ENCODE data around the gene POU2F2. TPM values are rescaled to one million over a fixed set of nuclear protein-coding genes. Genes with fewer than 3 reads are reported as not detected.
A peak's percentile ranks its signal among the peaks of the same experiment; 100 is the strongest.

Gene POU2F2
- total RNA-seq, 4 donors from 2014 or later: 0.67 to 3.8 (median 1.0) TPM

DNA sequence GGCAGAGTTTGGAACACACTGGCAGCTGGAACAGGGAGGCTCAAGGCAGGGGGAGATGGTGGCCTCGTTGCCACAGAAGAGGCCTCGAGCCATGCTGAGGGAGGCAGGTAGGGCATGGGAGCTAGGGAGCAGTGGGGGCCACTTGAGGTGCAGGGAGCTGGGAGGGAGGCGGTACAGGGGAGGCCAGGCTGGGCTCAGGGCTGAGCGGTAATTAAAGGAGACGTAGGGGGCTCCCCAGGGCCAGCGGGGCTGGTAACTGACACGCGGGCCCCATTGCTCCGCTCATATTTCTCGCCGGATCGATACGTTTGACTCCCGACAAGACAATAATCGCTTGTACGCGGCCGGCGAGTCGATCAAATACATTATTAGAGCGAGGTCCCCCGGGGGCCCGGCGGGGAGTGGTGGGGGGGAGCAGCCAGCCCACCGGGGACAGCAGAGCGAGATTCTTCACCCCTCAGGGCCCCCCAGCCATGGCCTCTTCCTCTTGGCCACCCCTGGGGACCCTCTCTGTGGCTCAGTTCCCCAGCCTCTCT lies 2.4 kb upstream of the POU2F2 start:
- DNase-seq (ENCODE audit: low spot score in 2 of 2): no peak
- TF ChIP-seq, protein P1, sequence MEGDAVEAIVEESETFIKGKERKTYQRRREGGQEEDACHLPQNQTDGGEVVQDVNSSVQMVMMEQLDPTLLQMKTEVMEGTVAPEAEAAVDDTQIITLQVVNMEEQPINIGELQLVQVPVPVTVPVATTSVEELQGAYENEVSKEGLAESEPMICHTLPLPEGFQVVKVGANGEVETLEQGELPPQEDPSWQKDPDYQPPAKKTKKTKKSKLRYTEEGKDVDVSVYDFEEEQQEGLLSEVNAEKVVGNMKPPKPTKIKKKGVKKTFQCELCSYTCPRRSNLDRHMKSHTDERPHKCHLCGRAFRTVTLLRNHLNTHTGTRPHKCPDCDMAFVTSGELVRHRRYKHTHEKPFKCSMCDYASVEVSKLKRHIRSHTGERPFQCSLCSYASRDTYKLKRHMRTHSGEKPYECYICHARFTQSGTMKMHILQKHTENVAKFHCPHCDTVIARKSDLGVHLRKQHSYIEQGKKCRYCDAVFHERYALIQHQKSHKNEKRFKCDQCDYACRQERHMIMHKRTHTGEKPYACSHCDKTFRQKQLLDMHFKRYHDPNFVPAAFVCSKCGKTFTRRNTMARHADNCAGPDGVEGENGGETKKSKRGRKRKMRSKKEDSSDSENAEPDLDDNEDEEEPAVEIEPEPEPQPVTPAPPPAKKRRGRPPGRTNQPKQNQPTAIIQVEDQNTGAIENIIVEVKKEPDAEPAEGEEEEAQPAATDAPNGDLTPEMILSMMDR (IDR thresholded peaks at IDR 0.05): no peak
- TF ChIP-seq POLR2A (IDR thresholded peaks at IDR 0.05): no peak
- H3K4me3 ChIP-seq (ENCODE audit: low read depth, poor library complexity, severe bottlenecking): no peak overlapping the region
- intact Hi-C loops (cut with DNase I; ENCODE audit: low total_unique reads): loop anchor here (10.0 kb wide), 1 partner anchor 100 kb away; no protein-coding TSS in a partner anchor
- WGBS, 2 donors: 84 to 88% methylated on average over 26 of the region's 26 CpGs

DNA sequence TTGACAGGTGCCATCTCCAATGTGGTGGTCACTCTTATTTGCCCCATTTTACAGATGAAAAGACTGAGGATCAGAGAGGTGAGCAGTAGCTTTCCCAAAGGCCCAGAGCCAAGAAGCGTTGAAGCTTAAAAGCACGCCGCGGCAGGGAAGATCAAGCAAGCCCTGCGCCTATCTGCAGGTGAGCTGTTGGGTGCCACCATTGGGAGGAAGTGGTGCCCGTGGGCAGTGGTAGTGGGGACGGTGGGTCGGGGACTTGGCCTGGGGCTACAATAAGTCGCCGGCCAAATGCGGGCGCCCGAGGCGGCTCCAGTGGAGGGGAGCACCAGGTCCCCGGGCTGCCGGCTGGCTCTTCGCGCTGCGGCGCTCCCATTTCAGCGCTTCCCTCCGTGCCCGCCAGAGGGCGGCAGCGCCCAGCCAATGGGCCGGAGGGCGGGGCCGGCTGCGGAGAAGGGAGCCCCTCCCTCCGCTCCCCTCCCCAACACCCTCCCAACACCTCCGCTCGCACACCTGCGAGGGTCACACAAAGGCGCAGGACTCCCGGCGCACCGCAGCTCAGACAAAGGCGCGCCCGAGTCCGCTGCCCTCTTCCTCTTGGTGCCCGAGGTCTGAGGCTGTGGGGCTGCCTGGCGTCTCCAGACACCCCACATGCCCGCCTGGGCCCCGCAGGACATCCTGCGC lies 744 bp upstream of the POU2F2 start:
- DNase-seq (ENCODE audit: low spot score in 2 of 2): peak; percentile 27 to 92
- WGBS, 2 donors: 2 to 6% methylated on average over 9 to 22 of the region's 46 CpGs
- TF ChIP-seq, protein P1 (IDR thresholded peaks at IDR 0.05): no peak
- TF ChIP-seq POLR2A (IDR thresholded peaks at IDR 0.05): no peak
- H3K4me3 ChIP-seq (ENCODE audit: low read depth, poor library complexity, severe bottlenecking): no peak overlapping the region
- intact Hi-C loops (cut with DNase I; ENCODE audit: low total_unique reads): loop anchor here (10.0 kb wide), 1 partner anchor 102 kb away; no protein-coding TSS in a partner anchor

DNA sequence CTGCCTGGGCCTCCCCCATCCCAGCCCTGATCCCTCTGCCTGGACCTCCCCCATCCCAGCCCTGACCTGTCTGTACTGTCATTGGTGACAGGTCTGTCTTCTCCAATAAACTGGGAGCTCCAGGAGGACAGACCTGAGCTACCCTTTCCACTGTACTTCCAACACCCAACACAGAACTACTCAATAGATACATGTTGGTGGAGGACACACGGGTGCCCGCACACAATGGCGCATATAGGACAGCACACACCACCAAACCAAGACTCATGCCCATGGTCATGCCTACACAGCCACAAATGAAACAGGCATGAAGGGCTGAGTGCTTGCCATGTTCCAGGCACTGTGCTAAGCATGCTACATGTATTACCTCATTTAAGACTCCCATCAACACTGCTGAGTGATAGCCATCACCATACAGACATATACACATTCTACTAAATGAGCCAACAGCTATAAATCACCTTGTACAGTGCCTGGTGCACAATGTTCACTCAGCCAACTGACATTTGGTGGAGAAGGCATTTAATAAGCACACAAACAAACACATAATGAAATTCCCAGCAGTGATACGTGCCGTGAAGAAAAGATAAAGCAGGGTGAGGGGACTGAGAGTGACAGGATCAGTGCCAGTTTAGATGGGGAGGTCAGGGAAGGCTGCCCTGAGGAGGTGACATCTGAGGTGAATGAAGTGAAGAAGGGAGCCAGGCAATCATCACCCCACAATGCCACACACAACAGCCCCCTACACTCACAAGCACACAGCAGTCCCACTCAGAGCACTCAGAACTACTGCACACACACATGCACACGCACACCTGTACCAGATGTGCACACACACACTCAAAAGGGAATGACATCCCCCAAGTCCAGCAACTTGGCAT lies 857 bp downstream of the POU2F2 start:
- no peak overlapping the region for H3K4me3 ChIP-seq (ENCODE audit: low read depth, poor library complexity, severe bottlenecking)
- WGBS, 2 donors: 68% methylated on average over 6 of the region's 6 CpGs
- no peak for DNase-seq (ENCODE audit: low spot score in 2 of 2)
- intact Hi-C loops (cut with DNase I; ENCODE audit: low total_unique reads): loop anchor here (10.0 kb wide), 1 partner anchor 103 kb away; no protein-coding TSS in a partner anchor
- no peak for TF ChIP-seq POLR2A (IDR thresholded peaks at IDR 0.05)
- TF ChIP-seq, protein P1 (IDR thresholded peaks at IDR 0.05): no peak

DNA sequence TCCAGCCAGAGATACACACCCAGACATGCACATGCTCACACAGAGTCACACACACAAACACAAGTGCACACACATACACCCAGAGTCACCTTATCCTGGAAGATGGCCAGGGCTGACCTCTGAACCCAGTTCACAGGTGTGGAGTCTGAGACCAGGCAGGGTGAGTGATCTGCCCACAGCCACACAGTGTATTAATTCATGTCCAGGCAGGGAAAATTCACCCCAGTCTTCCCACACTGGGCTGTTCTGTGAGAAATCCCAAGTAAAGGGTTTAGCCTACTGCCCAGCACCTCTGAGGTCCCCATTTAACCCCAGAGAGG lies 2.0 kb downstream of the POU2F2 start:
- TF ChIP-seq POLR2A (IDR thresholded peaks at IDR 0.05): no peak
- TF ChIP-seq, protein P1 (IDR thresholded peaks at IDR 0.05): no peak
- intact Hi-C loops (cut with DNase I; ENCODE audit: low total_unique reads): loop anchor here (10.0 kb wide), 1 partner anchor 105 kb away; no protein-coding TSS in a partner anchor
- no peak overlapping the region for H3K4me3 ChIP-seq (ENCODE audit: low read depth, poor library complexity, severe bottlenecking)
- no peak for DNase-seq (ENCODE audit: low spot score in 2 of 2)

DNA sequence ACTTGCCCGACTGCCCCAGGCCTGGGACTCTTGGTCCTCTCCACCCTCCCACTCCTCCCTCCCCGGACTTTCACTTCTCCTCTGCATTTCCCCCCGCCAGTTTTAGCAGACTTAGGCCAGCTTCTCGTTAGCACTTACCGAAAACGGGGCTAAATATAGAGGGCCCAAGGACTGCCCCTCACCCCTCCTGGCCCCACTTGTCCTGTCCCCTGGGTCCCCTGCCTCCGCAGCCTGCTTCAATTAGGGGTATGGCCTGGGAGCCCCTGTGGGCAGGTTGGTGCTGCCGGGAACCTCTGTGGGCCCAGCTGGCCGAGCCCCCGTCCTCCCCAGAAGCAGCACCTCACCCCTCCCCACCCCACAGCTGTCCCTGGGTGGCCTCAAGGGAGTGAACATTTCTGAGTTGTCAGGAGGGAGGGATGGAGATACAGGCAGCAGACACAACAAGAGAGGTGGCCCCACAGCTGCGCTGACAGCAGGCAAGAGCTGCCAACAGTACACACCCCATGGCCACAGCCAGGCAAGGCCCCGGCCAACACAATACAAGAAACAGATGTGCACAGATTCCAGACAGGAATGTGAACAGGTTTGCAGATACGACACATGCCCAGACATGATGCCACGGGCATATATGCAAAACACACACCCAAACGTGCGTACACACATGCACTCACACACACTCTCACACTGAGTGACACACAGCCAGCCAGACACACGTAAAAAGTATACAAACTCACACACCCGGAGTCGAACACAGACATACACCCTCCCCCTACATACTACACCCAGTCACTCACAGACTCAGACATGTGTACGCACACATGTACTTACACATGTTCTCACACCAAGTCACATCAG lies 2.6 kb downstream of the POU2F2 start:
- WGBS, 2 donors: 24 to 30% methylated on average over 19 to 20 of the region's 20 CpGs
- no peak overlapping the region for H3K4me3 ChIP-seq (ENCODE audit: low read depth, poor library complexity, severe bottlenecking)
- TF ChIP-seq, protein P1 (IDR thresholded peaks at IDR 0.05): no peak
- TF ChIP-seq POLR2A (IDR thresholded peaks at IDR 0.05): no peak
- DNase-seq (ENCODE audit: low spot score in 2 of 2): peak; percentile 62 to 86
- intact Hi-C loops (cut with DNase I; ENCODE audit: low total_unique reads): loop anchor here (10.0 kb wide), 2 partner anchors 105 to 185 kb away; partner anchors contain the start of gene TMEM145

All from lower leg skin (tissue), 4 donors.